Neural progenitor cell (in vitro differentiated cells): Measurements from ENCODE around the gene PUM1.

ENCODE experiments used
- EZH2 ChIP-seq: fragments of 200-600 bp; sonication (generic); IDR thresholded peaks from 2 replicates; pipeline ENCODE4 v1.6.1; 2017; ENCODE audit warnings: antibody characterized with exemption, mild to moderate bottlenecking, moderate library complexity
- TF ChIP-seq, protein P1 (sequence below): fragments of 200-600 bp; sonication (generic); IDR thresholded peaks from 2 replicates; pipeline ENCODE4 v1.5.1; 2017; ENCODE audit warnings: antibody characterized with exemption, mild to moderate bottlenecking

DNA sequence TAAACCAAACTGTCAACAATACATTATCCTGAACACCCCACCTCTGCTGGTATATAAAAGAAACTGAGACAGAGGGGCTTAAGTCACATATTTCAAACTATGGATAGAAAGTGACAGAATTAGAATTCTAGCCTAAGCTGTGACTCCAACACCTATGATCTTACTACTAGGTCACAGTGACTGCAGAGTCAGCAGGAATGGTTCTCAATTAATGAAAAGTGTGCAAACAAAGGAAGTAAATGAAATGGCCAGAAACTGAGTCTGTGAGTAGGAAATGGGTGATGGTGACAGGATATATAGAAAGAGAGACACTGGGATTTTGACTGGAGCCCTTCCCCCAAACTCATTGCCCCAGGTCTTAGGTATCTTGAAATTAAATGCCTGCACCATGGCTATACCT is 118.3 kb downstream of the PUM1 start:
- TF ChIP-seq, protein P1, sequence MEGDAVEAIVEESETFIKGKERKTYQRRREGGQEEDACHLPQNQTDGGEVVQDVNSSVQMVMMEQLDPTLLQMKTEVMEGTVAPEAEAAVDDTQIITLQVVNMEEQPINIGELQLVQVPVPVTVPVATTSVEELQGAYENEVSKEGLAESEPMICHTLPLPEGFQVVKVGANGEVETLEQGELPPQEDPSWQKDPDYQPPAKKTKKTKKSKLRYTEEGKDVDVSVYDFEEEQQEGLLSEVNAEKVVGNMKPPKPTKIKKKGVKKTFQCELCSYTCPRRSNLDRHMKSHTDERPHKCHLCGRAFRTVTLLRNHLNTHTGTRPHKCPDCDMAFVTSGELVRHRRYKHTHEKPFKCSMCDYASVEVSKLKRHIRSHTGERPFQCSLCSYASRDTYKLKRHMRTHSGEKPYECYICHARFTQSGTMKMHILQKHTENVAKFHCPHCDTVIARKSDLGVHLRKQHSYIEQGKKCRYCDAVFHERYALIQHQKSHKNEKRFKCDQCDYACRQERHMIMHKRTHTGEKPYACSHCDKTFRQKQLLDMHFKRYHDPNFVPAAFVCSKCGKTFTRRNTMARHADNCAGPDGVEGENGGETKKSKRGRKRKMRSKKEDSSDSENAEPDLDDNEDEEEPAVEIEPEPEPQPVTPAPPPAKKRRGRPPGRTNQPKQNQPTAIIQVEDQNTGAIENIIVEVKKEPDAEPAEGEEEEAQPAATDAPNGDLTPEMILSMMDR: no peak
- TF ChIP-seq EZH2: no peak
